SK-N-SH treated with all-trans-retinoic acid at 6 μM for 48 hours (cell line): ENCODE results near the gene ACSL1.
A peak's percentile ranks its signal among the peaks of the same experiment; 100 is the strongest.

Experiments
- ATAC-seq: fragments of 200-7000 bp; cut with Tn5 transposase; 3 replicates; pipeline ENCODE4 v1.9.1; 2020; ENCODE audit warnings: mild to moderate bottlenecking, moderate library complexity
- ARNTL ChIP-seq: fragments of 450-650 bp; formaldehyde crosslinking; IDR thresholded peaks from 2 replicates; pipeline ENCODE4 v1.5.0; 2020; ENCODE audit warnings: low read depth, mild to moderate bottlenecking, moderate library complexity, borderline replicate concordance
- BACH2 ChIP-seq: fragments of 250-450 bp; sonication (Bioruptor Pico); IDR thresholded peaks from 2 replicates; pipeline ENCODE4 v1.9.0; 2021; ENCODE audit warnings: mild to moderate bottlenecking, borderline replicate concordance
- CSDC2 ChIP-seq: fragments of 250-450 bp; sonication (Bioruptor Pico); IDR thresholded peaks from 2 replicates; pipeline ENCODE4 v1.5.0; 2020; ENCODE audit warnings: mild to moderate bottlenecking, moderate library complexity
- ESRRG ChIP-seq: fragments of 250-450 bp; sonication (Bioruptor Pico); IDR thresholded peaks from 2 replicates; pipeline ENCODE4 v1.6.1; 2021; ENCODE audit warnings: mild to moderate bottlenecking
- GLIS3 ChIP-seq: fragments of 250-450 bp; sonication (Bioruptor Pico); IDR thresholded peaks from 2 replicates; pipeline ENCODE4 v1.5.0; 2020; ENCODE audit warnings: mild to moderate bottlenecking, moderate library complexity
- ISL1 ChIP-seq: fragments of 250-450 bp; sonication (Bioruptor Pico); IDR thresholded peaks from 2 replicates; pipeline ENCODE4 v2.1.2; 2022; ENCODE audit warnings: mild to moderate bottlenecking, moderate library complexity
- OSR1 ChIP-seq: fragments of 250-450 bp; sonication (Bioruptor Pico); IDR thresholded peaks from 2 replicates; pipeline ENCODE4 v1.8.0; 2022; ENCODE audit warnings: moderate library complexity, mild to moderate bottlenecking, inconsistent platforms
- PPARA ChIP-seq: fragments of 250-450 bp; sonication (Bioruptor Pico); IDR thresholded peaks from 2 replicates; pipeline ENCODE4 v1.5.0; 2020; ENCODE audit warnings: mild to moderate bottlenecking, borderline replicate concordance
- RARB ChIP-seq: fragments of 250-450 bp; sonication (Bioruptor Pico); IDR thresholded peaks from 2 replicates; pipeline ENCODE4 v1.8.0; 2021; ENCODE audit warnings: mild to moderate bottlenecking, moderate library complexity
- SNAI2 ChIP-seq: fragments of 250-450 bp; sonication (Bioruptor Pico); IDR thresholded peaks from 2 replicates; pipeline ENCODE4 v1.5.0; 2020; ENCODE audit warnings: mild to moderate bottlenecking, moderate library complexity
- TCF4 ChIP-seq: fragments of 250-450 bp; sonication (Bioruptor Pico); IDR thresholded peaks from 2 replicates; pipeline ENCODE4 v1.8.0; 2021; ENCODE audit warnings: mild to moderate bottlenecking, moderate library complexity, borderline replicate concordance
- TOX ChIP-seq: fragments of 250-450 bp; sonication (Bioruptor Pico); IDR thresholded peaks from 2 replicates; pipeline ENCODE4 v1.8.0; 2021; ENCODE audit warnings: mild to moderate bottlenecking, moderate library complexity, borderline replicate concordance
- ZC3H10 ChIP-seq: fragments of 250-450 bp; sonication (Bioruptor Pico); IDR thresholded peaks from 2 replicates; pipeline ENCODE4 v1.5.1; 2021; ENCODE audit warnings: mild to moderate bottlenecking, moderate library complexity
- ZFP3 ChIP-seq: fragments of 250-450 bp; sonication (Bioruptor Pico); IDR thresholded peaks from 2 replicates; pipeline ENCODE4 v1.5.0; 2020; ENCODE audit warnings: mild to moderate bottlenecking, moderate library complexity
- ZFP30 ChIP-seq: fragments of 450-650 bp; formaldehyde crosslinking; IDR thresholded peaks from 2 replicates; pipeline ENCODE4 v1.5.0; 2022; ENCODE audit warnings: mild to moderate bottlenecking, moderate library complexity
- ZNF565 ChIP-seq: fragments of 450-650 bp; formaldehyde crosslinking; conservative IDR thresholded peaks from 2 replicates; pipeline ENCODE4 v1.5.0; 2020; ENCODE audit warnings: low read depth, mild to moderate bottlenecking, moderate library complexity
- ZNF70 ChIP-seq: fragments of 450-650 bp; formaldehyde crosslinking; IDR thresholded peaks from 2 replicates; pipeline ENCODE4 v1.5.0; 2020; ENCODE audit warnings: mild to moderate bottlenecking, moderate library complexity
- ZNF8 ChIP-seq: fragments of 450-650 bp; formaldehyde crosslinking; IDR thresholded peaks from 2 replicates; pipeline ENCODE4 v1.5.0; 2020; ENCODE audit warnings: mild to moderate bottlenecking, moderate library complexity
- TF ChIP-seq, protein P1 (sequence below): fragments of 250-450 bp; sonication (Bioruptor Pico); IDR thresholded peaks from 2 replicates; pipeline ENCODE4 v1.8.0; 2021; ENCODE audit warnings: low read depth, mild to moderate bottlenecking, moderate library complexity, borderline replicate concordance
- TF ChIP-seq, protein P2 (sequence below): fragments of 250-450 bp; sonication (Bioruptor Pico); IDR thresholded peaks from 2 replicates; pipeline ENCODE4 v1.5.1; 2021; ENCODE audit warnings: mild to moderate bottlenecking, moderate library complexity
- TF ChIP-seq, protein P3 (sequence below): fragments of 250-450 bp; sonication (Bioruptor Pico); IDR thresholded peaks from 2 replicates; pipeline ENCODE4 v1.8.0; 2020; ENCODE audit warnings: mild to moderate bottlenecking, moderate library complexity, borderline replicate concordance

ACSL1 gene

DNA sequence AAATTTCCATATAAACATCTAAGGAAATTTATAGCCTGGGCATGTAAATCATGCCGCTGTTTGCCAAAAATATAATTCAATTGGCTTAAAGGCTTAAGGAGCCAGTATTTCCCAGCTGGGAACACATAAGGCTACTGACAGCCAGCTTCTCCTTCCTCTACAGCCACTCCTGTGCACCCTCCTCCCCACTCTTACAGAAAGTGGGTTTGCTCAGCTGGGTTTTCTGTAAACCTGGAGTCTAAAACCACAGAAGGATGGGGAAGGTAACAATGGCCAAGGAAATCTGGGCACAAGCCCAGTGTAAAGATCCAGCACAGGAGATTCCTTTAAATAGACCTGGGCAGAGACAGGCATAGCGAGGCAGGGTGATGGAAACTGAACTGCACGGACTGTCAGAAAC is 18.5 kb downstream of the ACSL1 start:
- ATAC-seq: peak; percentile 33; the same call in 2 of the 3 replicates
- no peak for TF ChIP-seq ZNF565
- no peak for TF ChIP-seq ZNF70 (CRISPR knock-in tag)
- TF ChIP-seq GLIS3 (CRISPR knock-in tag): no peak
- no peak for TF ChIP-seq CSDC2
- no peak for TF ChIP-seq BACH2 (CRISPR knock-in tag)

DNA sequence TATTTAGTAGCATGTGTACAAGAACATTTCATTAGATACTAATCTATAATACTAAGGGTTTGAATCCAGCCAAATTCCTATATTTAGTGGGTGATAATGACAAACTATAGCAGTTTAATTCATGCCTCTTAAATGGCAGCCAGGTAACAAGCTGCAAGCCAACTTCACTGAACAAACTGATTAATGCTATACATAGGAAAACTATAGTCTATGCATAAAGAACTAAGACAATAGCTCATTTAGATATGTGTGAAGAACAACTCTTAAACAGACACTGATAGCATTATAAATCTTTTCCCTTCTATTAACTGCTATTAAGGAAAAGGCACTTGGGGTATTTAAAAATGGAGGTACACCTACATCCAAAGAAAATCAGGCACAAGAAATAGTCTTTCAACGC is 19.1 kb downstream of the ACSL1 start:
- ATAC-seq: no peak
- TF ChIP-seq, protein P1, sequence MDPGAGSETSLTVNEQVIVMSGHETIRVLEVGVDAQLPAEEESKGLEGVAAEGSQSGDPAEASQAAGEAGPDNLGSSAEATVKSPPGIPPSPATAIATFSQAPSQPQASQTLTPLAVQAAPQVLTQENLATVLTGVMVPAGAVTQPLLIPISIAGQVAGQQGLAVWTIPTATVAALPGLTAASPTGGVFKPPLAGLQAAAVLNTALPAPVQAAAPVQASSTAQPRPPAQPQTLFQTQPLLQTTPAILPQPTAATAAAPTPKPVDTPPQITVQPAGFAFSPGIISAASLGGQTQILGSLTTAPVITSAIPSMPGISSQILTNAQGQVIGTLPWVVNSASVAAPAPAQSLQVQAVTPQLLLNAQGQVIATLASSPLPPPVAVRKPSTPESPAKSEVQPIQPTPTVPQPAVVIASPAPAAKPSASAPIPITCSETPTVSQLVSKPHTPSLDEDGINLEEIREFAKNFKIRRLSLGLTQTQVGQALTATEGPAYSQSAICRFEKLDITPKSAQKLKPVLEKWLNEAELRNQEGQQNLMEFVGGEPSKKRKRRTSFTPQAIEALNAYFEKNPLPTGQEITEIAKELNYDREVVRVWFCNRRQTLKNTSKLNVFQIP (CRISPR knock-in tag): no peak
- no peak for TF ChIP-seq BACH2 (CRISPR knock-in tag)

DNA sequence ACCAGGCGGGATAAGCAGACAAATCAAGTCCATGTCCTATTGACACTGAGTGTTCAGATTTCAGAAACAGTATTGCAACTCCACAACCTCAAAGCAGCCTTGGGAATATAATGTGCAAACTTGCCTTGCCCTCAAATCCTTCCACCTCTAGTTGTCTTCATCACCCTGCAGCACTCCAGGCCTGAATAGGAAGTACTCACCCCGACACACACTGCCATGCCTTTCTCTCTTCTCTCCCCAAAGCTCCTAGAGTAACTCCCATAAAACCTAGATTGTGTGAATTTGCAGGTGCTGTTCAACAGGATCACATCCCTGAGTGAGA is 19.6 kb downstream of the ACSL1 start:
- TF ChIP-seq ARNTL (CRISPR knock-in tag) (no peak), CSDC2 (no peak), BACH2 (CRISPR knock-in tag) (no peak), ISL1 (no peak), TOX (CRISPR knock-in tag) (no peak), PPARA (no peak), ZC3H10 (CRISPR knock-in tag) (no peak), TCF4 (CRISPR knock-in tag) (no peak), ZFP3 (no peak), RARB (no peak), ESRRG (CRISPR knock-in tag) (no peak)
- TF ChIP-seq, protein P1 (CRISPR knock-in tag): no peak
- TF ChIP-seq, protein P2, sequence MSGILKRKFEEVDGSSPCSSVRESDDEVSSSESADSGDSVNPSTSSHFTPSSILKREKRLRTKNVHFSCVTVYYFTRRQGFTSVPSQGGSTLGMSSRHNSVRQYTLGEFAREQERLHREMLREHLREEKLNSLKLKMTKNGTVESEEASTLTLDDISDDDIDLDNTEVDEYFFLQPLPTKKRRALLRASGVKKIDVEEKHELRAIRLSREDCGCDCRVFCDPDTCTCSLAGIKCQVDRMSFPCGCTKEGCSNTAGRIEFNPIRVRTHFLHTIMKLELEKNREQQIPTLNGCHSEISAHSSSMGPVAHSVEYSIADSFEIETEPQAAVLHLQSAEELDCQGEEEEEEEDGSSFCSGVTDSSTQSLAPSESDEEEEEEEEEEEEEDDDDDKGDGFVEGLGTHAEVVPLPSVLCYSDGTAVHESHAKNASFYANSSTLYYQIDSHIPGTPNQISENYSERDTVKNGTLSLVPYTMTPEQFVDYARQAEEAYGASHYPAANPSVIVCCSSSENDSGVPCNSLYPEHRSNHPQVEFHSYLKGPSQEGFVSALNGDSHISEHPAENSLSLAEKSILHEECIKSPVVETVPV: no peak
- TF ChIP-seq, all 23 proteins: peak for 0
- no peak for ATAC-seq

DNA sequence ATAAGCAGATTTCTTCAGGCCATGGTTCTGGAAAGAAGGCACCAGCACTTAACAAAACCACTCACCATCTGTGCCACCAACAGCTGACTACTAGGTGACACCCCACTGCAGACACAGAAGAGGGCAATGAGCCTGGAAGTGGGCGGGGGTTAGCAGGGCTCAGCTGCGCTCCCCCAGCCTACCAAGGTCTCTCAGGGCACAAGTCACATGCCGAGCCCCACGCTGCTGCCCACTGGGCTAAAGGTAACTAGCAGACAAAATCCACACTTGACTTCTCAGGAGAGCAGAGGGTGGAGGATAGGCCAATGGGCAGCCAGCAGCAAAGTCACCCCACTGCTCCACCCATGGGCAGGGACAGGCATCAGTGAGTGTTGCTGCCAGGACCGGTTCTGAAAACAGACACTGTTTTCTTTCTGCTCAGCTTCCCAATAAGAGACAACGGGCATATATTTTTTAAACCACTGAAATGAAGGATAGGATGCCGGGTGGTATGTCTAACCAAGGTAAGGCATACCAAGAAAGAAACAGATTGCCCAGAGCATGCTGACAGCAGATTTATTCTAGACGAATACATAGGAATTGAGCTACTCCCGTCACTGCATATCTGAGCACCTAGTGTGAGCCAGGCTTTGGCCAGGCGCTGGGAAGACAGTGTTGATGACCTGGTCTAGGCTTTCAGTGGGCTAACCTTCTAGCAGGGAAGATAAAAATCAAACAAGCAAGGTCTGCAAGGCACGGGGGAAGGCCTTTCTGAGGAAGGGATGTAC is 20.1 kb downstream of the ACSL1 start:
- TF ChIP-seq ZNF8 (CRISPR knock-in tag): no peak
- no peak for TF ChIP-seq ESRRG (CRISPR knock-in tag)
- no peak for TF ChIP-seq TOX (CRISPR knock-in tag)
- TF ChIP-seq ZFP30 (CRISPR knock-in tag): no peak
- TF ChIP-seq OSR1 (CRISPR knock-in tag): no peak
- no peak for TF ChIP-seq RARB
- no peak for TF ChIP-seq BACH2 (CRISPR knock-in tag)
- TF ChIP-seq, protein P3, sequence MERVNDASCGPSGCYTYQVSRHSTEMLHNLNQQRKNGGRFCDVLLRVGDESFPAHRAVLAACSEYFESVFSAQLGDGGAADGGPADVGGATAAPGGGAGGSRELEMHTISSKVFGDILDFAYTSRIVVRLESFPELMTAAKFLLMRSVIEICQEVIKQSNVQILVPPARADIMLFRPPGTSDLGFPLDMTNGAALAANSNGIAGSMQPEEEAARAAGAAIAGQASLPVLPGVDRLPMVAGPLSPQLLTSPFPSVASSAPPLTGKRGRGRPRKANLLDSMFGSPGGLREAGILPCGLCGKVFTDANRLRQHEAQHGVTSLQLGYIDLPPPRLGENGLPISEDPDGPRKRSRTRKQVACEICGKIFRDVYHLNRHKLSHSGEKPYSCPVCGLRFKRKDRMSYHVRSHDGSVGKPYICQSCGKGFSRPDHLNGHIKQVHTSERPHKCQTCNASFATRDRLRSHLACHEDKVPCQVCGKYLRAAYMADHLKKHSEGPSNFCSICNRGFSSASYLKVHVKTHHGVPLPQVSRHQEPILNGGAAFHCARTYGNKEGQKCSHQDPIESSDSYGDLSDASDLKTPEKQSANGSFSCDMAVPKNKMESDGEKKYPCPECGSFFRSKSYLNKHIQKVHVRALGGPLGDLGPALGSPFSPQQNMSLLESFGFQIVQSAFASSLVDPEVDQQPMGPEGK: no peak
- no peak for TF ChIP-seq TCF4 (CRISPR knock-in tag)
- no peak for TF ChIP-seq ZNF565
- no peak for TF ChIP-seq PPARA
- no peak for TF ChIP-seq ISL1
- TF ChIP-seq, protein P2: no peak
- TF ChIP-seq SNAI2 (CRISPR knock-in tag): no peak
- no peak for TF ChIP-seq GLIS3 (CRISPR knock-in tag)
- TF ChIP-seq, all 23 proteins: peak for 0
- peak; percentile 21; the same call in 1 of the 3 replicates for ATAC-seq
